Hepatocyte (in vitro differentiated cells): ENCODE data around the gene RFC2.

Experiments
- CTCF ChIP-seq: fragments of 200-600 bp; sonication (generic); IDR thresholded peaks from 2 replicates; pipeline ENCODE4 v1.5.1; 2016; ENCODE audit warnings: antibody characterized with exemption, mild to moderate bottlenecking; ENCODE audit not compliant: poor library complexity
- EZH2 ChIP-seq: fragments of 200-600 bp; sonication (generic); IDR thresholded peaks from 2 replicates; pipeline ENCODE4 v1.6.1; 2016; ENCODE audit warnings: antibody characterized with exemption, mild to moderate bottlenecking, borderline replicate concordance
- EZH2phosphoT487 ChIP-seq: fragments of 200-600 bp; sonication (generic); IDR thresholded peaks from one replicate; pipeline ENCODE4 v1.6.1; 2018; ENCODE audit warnings: antibody characterized with exemption, mild to moderate bottlenecking, low read depth, moderate library complexity; ENCODE audit not compliant: unreplicated experiment, severe bottlenecking

GRCh38 chr7:74290981-74291441, 36.8 kb upstream of the RFC2 start:
- no peak for TF ChIP-seq CTCF
- TF ChIP-seq EZH2 = no peak
- TF ChIP-seq EZH2phosphoT487 = no peak
